ENCODE data around the gene MYL2. TPM values are rescaled to one million over a fixed set of nuclear protein-coding genes. Genes with fewer than 3 reads are reported as not detected.

Gene MYL2
- total and polyA plus RNA-seq, 4 donors: 0.22 TPM; not detected in 3

GRCh38 chr12:110912263-110912662 is 8.1 kb downstream of the MYL2 start (continued):
- TF ChIP-seq MAX (IDR thresholded peaks at IDR 0.05): no peak
- no peak for TF ChIP-seq HNF4G (IDR thresholded peaks at IDR 0.05)
- TF ChIP-seq ATF3 (IDR thresholded peaks at IDR 0.05): no peak
- no peak for TF ChIP-seq GABPA (IDR thresholded peaks at IDR 0.05 in 1 of 2, conservative IDR thresholded peaks at IDR 0.05 in 1 of 2)
- TF ChIP-seq FOXA2 (IDR thresholded peaks at IDR 0.05): no peak
- no peak for TF ChIP-seq JUND (IDR thresholded peaks at IDR 0.05)
- TF ChIP-seq NR2F2 (IDR thresholded peaks at IDR 0.05): no peak

- no peaks in the 10 kb centered on the region for H3K36me3 ChIP-seq (ENCODE audit: control insufficient read depth in 4 of 4, insufficient read depth in 3 of 4, low read depth in 1 of 4, low read length in 3 of 4)
- no peaks in the 10 kb centered on the region for H3K4me1 ChIP-seq (ENCODE audit: control insufficient read depth in 4 of 4, insufficient read depth in 4 of 4, low read length in 3 of 4)
- WGBS: 71% methylated on average over 14 of the region's 14 CpGs
- no peak overlapping the region for H3K27ac ChIP-seq (ENCODE audit: low read depth in 1 of 2, low read length in 2 of 2)
- TF ChIP-seq MAX (IDR thresholded peaks at IDR 0.05): no peak
- no peak for TF ChIP-seq FOXA1 (IDR thresholded peaks at IDR 0.05)
- no peak for TF ChIP-seq JUND (IDR thresholded peaks at IDR 0.05)
- TF ChIP-seq GABPA (IDR thresholded peaks at IDR 0.05 in 1 of 2, conservative IDR thresholded peaks at IDR 0.05 in 1 of 2): no peak
- TF ChIP-seq ZBTB33 (IDR thresholded peaks at IDR 0.05): no peak
- TF ChIP-seq RAD21 (IDR thresholded peaks at IDR 0.05): no peak
- no peak for TF ChIP-seq EGR1 (IDR thresholded peaks at IDR 0.05; ENCODE audit: low read depth in 2 of 2)
- no peak for TF ChIP-seq SP1 (IDR thresholded peaks at IDR 0.05)
- no peak for TF ChIP-seq HNF4G (IDR thresholded peaks at IDR 0.05)
- TF ChIP-seq REST (IDR thresholded peaks at IDR 0.05): no peak
- no peak for TF ChIP-seq RXRA (IDR thresholded peaks at IDR 0.05)
- no peak for TF ChIP-seq NR2F2 (IDR thresholded peaks at IDR 0.05)
- no peak for TF ChIP-seq TAF1 (conservative IDR thresholded peaks at IDR 0.05)
- TF ChIP-seq ATF3 (IDR thresholded peaks at IDR 0.05): no peak
- no peak overlapping the region for H3K4me3 ChIP-seq (ENCODE audit: low read depth in 1 of 3, low read length in 3 of 3)
- no peaks in the 10 kb centered on the region for H3K27me3 ChIP-seq (ENCODE audit: control insufficient read depth in 4 of 4, insufficient read depth in 4 of 4, low read length in 3 of 4)
- H3K9me3 ChIP-seq (ENCODE audit: control insufficient read depth in 4 of 4, low read length in 3 of 4): peaks cover 0 to 3% (median 0%) of the 10 kb centered on the region in 4 donors
- DNase-seq (ENCODE audit: low spot score): no peak
- no peak overlapping the region for H3K9ac ChIP-seq (ENCODE audit: low read depth in 1 of 2, low read length in 2 of 2)
Observed at GRCh38 chr12:110908377-110909152, 11.8 kb downstream of the MYL2 start.
